Keratinocyte (primary cell): Measurements from ENCODE around the gene THAP6. TPM values are rescaled to one million over a fixed set of nuclear protein-coding genes. Genes with fewer than 3 reads are reported as not detected.

Experiments
- DNase-seq: peaks from one replicate; pipeline ENCODE4 v3.0.0-alpha.2; 2011; ENCODE audit warnings: low read depth, missing footprints, low spot score
- FAIRE-seq: peaks from 2 replicates; lab custom pipeline; 2011; peaks lifted over from hg19 to GRCh38; lab: Jason Lieb, UNC
- H2AFZ ChIP-seq: 2 replicates; pipeline ENCODE4 v1.6.0; 2012; ENCODE audit warnings: low read length, control low read depth, inconsistent platforms; ENCODE audit not compliant: control insufficient read depth
- H3K27ac ChIP-seq: 2 replicates; pipeline ENCODE4 v1.5.1; 2011; ENCODE audit warnings: low read length; ENCODE audit not compliant: control insufficient read depth, insufficient read depth
- H3K27me3 ChIP-seq: 3 replicates; pipeline ENCODE4 v1.6.0; 2011; ENCODE audit warnings: low read length; ENCODE audit not compliant: control insufficient read depth, insufficient read depth; ENCODE audit errors: extremely low read depth
- H3K36me3 ChIP-seq, 2 experiments: 2 replicates in 1 of 2; 3 replicates in 1 of 2; pipeline ENCODE4 v1.5.1; 2011; ENCODE audit warnings: low read length in 2 of 2, mild to moderate bottlenecking in 1 of 2; ENCODE audit not compliant: control insufficient read depth in 2 of 2, insufficient read depth in 2 of 2; ENCODE audit errors: extremely low read depth in 1 of 2
- H3K4me1 ChIP-seq: 3 replicates; pipeline ENCODE4 v1.5.1; 2011; ENCODE audit warnings: low read length; ENCODE audit not compliant: control insufficient read depth, insufficient read depth; ENCODE audit errors: extremely low read depth
- H3K4me2 ChIP-seq: 3 replicates; pipeline ENCODE4 v1.6.0; 2011; ENCODE audit warnings: low read depth, low read length; ENCODE audit not compliant: control insufficient read depth, insufficient read depth; ENCODE audit errors: extremely low read depth
- H3K4me3 ChIP-seq, 3 experiments: fragments of 200-600 bp in 1 of 3; sonication (generic) in 1 of 3; 2 replicates in 2 of 3; 3 replicates in 1 of 3; pipeline ENCODE4 v1.5.1; 2011 to 2016; ENCODE audit warnings: low read length in 3 of 3, mild to moderate bottlenecking in 3 of 3, control low read depth in 2 of 3, inconsistent platforms in 1 of 3, low read depth in 1 of 3, mixed read lengths in 1 of 3, mixed run types in 1 of 3, moderate library complexity in 1 of 3; ENCODE audit not compliant: control insufficient read depth in 2 of 3, insufficient read depth in 2 of 3; ENCODE audit errors: extremely low read depth in 1 of 3
- H3K79me2 ChIP-seq: 2 replicates; pipeline ENCODE4 v1.6.0; 2012; ENCODE audit warnings: low read length; ENCODE audit not compliant: control insufficient read depth, insufficient read depth
- H3K9ac ChIP-seq: 3 replicates; pipeline ENCODE4 v1.6.0; 2011; ENCODE audit warnings: low read length; ENCODE audit not compliant: control insufficient read depth, insufficient read depth; ENCODE audit errors: extremely low read depth
- H3K9me1 ChIP-seq: 3 replicates; pipeline ENCODE4 v1.6.0; 2011; ENCODE audit warnings: low read length; ENCODE audit not compliant: control insufficient read depth, insufficient read depth; ENCODE audit errors: extremely low read depth
- H3K9me3 ChIP-seq: 2 replicates; pipeline ENCODE4 v1.5.1; 2012; ENCODE audit warnings: low read depth, low read length; ENCODE audit not compliant: control insufficient read depth
- H4K20me1 ChIP-seq: 3 replicates; pipeline ENCODE4 v1.6.0; 2011; ENCODE audit warnings: low read length; ENCODE audit not compliant: control insufficient read depth, insufficient read depth; ENCODE audit errors: extremely low read depth
- EZH2 ChIP-seq: IDR thresholded peaks from one replicate; pipeline ENCODE4 v1.6.1; 2012; ENCODE audit warnings: inconsistent platforms, mild to moderate bottlenecking, low read length, moderate library complexity
- dilution Hi-C: fragments of 300-500 bp; cut with MboI; formaldehyde crosslinking; loops from one replicate; pipeline ENCODE4 v1.7.0; 2020; ENCODE audit warnings: low sequenced_read_pairs; ENCODE audit not compliant: extremely low pct_ligation_motif_present
- polyA plus RNA-seq, 5 experiments: library from polyadenylated mRNA; depleted of rRNA in 3 of 5; stranded (reverse) in 3 of 5; stranded (forward) in 1 of 5; unstranded in 1 of 5; fragments of >200 nt; gene quantifications; 1 replicate in 1 of 5; 2 replicates in 3 of 5; 3 replicates in 1 of 5; pipeline versions ENCODE4 v1.2.1 to v1.2.3, GENCODE V29; 2011 to 2012; ENCODE audit warnings: missing spikeins in 2 of 5, low read depth in 1 of 5, low replicate concordance in 1 of 5
- TF ChIP-seq, protein P1 (sequence below), 3 experiments: IDR thresholded peaks in 1 of 3; conservative IDR thresholded peaks in 1 of 3; optimal IDR thresholded peaks in 1 of 3; 2 replicates in 2 of 3; 3 replicates in 1 of 3; pipeline versions ENCODE3 to v1.5.1; 2011; ENCODE audit warnings: low read length in 3 of 3, mild to moderate bottlenecking in 3 of 3, moderate library complexity in 2 of 3, control low read depth in 1 of 3, inconsistent platforms in 1 of 3; ENCODE audit not compliant: insufficient read depth in 2 of 3; ENCODE audit errors: extremely low read depth in 1 of 3

THAP6 gene
- polyA plus RNA-seq, 1 donor (not counting 4 experiments of a cell fraction or from before 2014, with no cell fraction given) = 11.9 TPM

- H3K27me3 ChIP-seq = no peaks in the 10 kb centered on the region
- no peak overlapping the region for H3K9ac ChIP-seq
- H3K4me2 ChIP-seq = no peak overlapping the region
- no peaks in the 10 kb centered on the region for H3K36me3 ChIP-seq
- no peaks in the 10 kb centered on the region for H3K9me1 ChIP-seq
- H3K79me2 ChIP-seq = no peaks in the 10 kb centered on the region
- dilution Hi-C loops = no loop called here
- no peak overlapping the region for H2AFZ ChIP-seq
- H3K27ac ChIP-seq = no peak overlapping the region
- no peak overlapping the region for H3K4me3 ChIP-seq
- H4K20me1 ChIP-seq = no peaks in the 10 kb centered on the region
- DNase-seq (no peak), FAIRE-seq (no peak)
- no peaks in the 10 kb centered on the region for H3K9me3 ChIP-seq
- no peak for TF ChIP-seq EZH2
- TF ChIP-seq, protein P1, sequence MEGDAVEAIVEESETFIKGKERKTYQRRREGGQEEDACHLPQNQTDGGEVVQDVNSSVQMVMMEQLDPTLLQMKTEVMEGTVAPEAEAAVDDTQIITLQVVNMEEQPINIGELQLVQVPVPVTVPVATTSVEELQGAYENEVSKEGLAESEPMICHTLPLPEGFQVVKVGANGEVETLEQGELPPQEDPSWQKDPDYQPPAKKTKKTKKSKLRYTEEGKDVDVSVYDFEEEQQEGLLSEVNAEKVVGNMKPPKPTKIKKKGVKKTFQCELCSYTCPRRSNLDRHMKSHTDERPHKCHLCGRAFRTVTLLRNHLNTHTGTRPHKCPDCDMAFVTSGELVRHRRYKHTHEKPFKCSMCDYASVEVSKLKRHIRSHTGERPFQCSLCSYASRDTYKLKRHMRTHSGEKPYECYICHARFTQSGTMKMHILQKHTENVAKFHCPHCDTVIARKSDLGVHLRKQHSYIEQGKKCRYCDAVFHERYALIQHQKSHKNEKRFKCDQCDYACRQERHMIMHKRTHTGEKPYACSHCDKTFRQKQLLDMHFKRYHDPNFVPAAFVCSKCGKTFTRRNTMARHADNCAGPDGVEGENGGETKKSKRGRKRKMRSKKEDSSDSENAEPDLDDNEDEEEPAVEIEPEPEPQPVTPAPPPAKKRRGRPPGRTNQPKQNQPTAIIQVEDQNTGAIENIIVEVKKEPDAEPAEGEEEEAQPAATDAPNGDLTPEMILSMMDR (optimal IDR thresholded peaks at IDR 0.05 in 1 of 3, IDR thresholded peaks at IDR 0.05 in 1 of 3, conservative IDR thresholded peaks at IDR 0.05 in 1 of 3; ENCODE audit: extremely low read depth in 1 of 3, insufficient read depth in 2 of 3, low read length in 3 of 3) = no peak
- H3K4me1 ChIP-seq = peaks cover 20% of the 10 kb centered on the region
Measured at GRCh38 chr4:75557696-75558095, 43.4 kb downstream of the THAP6 start.

- Histone ChIP-seq H3K27me3 (no peaks in the 10 kb centered on the region), H2AFZ (no peak overlapping the region), H3K79me2 (no peaks in the 10 kb centered on the region), H3K9me3 (no peaks in the 10 kb centered on the region), H3K4me3 (no peak overlapping the region), H4K20me1 (no peaks in the 10 kb centered on the region), H3K36me3 (no peaks in the 10 kb centered on the region), H3K9ac (no peak overlapping the region), H3K4me2 (peak overlapping the region; percentile 2), H3K27ac (no peak overlapping the region), H3K9me1 (no peaks in the 10 kb centered on the region), H3K4me1 (peaks cover 4% of the 10 kb centered on the region)
- dilution Hi-C loops = no loop called here
- no peak for FAIRE-seq
- DNase-seq = no peak
- TF ChIP-seq EZH2 = no peak
- TF ChIP-seq, protein P1 (optimal IDR thresholded peaks at IDR 0.05 in 1 of 3, IDR thresholded peaks at IDR 0.05 in 1 of 3, conservative IDR thresholded peaks at IDR 0.05 in 1 of 3; ENCODE audit: extremely low read depth in 1 of 3, insufficient read depth in 2 of 3, low read length in 3 of 3) = no peak
Measured at GRCh38 chr4:75561789-75562188, 47.5 kb downstream of the THAP6 start.
